T-cell (primary cell): ENCODE data around the gene DAPK1. TPM values are rescaled to one million over a fixed set of nuclear protein-coding genes. Genes with fewer than 3 reads are reported as not detected.

Experiments used
- ATAC-seq, 4 experiments: fragments of 200-7000 bp in 3 of 4; fragments of 150-1000 bp in 1 of 4; cut with Tn5 transposase; replicated peaks in 1 of 4; 1 replicate in 3 of 4; 2 replicates in 1 of 4; pipeline ENCODE4 v1.10.0; 2021; ENCODE audit warnings: moderate library complexity in 3 of 4, mild to moderate bottlenecking in 2 of 4, moderate number of reproducible peaks in 1 of 4
- CTCF ChIA-PET, 2 donors: fragments of 300-600 bp; sonication (Branson Sonifier 250); formaldehyde crosslinking; loops; one replicate each; lab custom pipeline; 2022; ENCODE audit warnings: antibody characterized with exemption in 2 of 2; lab: Charles Lee
- POLR2A ChIA-PET, 2 donors: fragments of 300-600 bp; sonication (Branson Sonifier 250); formaldehyde crosslinking; loops; one replicate each; lab custom pipeline; 2022; ENCODE audit warnings: antibody characterized with exemption in 2 of 2; lab: Charles Lee
- DNase-seq, 35 experiments: peaks; one replicate each; pipeline versions ENCODE4 v3.0.0 to v3.0.0-alpha.2; 2013 to 2023
- H3K27ac ChIP-seq: one replicate; pipeline ENCODE4 v1.5.1; 2013; ENCODE audit warnings: low read length
- H3K27me3 ChIP-seq, 2 experiments: replicated peaks in 1 of 2; 1 replicate in 1 of 2; 2 replicates in 1 of 2; pipeline versions ENCODE4 v1.6.1 to v1.7.0; 2013; ENCODE audit warnings: low read length in 1 of 2, mixed read lengths in 1 of 2; ENCODE audit not compliant: control insufficient read depth in 2 of 2, insufficient read depth in 2 of 2; ENCODE audit errors: extremely low read depth in 1 of 2
- H3K36me3 ChIP-seq, 2 donors: 1 replicate in 1 of 2; 2 replicates in 1 of 2; pipeline versions ENCODE4 v1.6.1 to v1.7.0; 2013; ENCODE audit warnings: low read length in 1 of 2; ENCODE audit not compliant: control insufficient read depth in 2 of 2, insufficient read depth in 1 of 2; ENCODE audit errors: extremely low read depth in 1 of 2
- H3K4me1 ChIP-seq, 2 experiments: 1 replicate in 1 of 2; 2 replicates in 1 of 2; pipeline versions ENCODE4 v1.6.1 to v1.7.0; 2013; ENCODE audit warnings: low read length in 2 of 2, mixed read lengths in 1 of 2; ENCODE audit not compliant: insufficient read depth in 2 of 2, control insufficient read depth in 1 of 2; ENCODE audit errors: extremely low read depth in 1 of 2
- H3K4me3 ChIP-seq, 2 donors: 1 replicate in 1 of 2; 2 replicates in 1 of 2; pipeline versions ENCODE4 v1.5.1 to v1.7.0; 2013; ENCODE audit warnings: mild to moderate bottlenecking in 2 of 2, low read length in 1 of 2, moderate library complexity in 1 of 2; ENCODE audit not compliant: control insufficient read depth in 1 of 2; ENCODE audit errors: extremely low read depth in 1 of 2
- H3K9me3 ChIP-seq: 2 replicates; pipeline ENCODE4 v1.7.0; 2013
- H3K27ac Mint-ChIP-seq, 2 donors: one replicate each; pipeline ENCODE4 v1.8.0; 2020 to 2021; ENCODE audit warnings: mild to moderate bottlenecking in 2 of 2, mixed read lengths in 2 of 2
- H3K27me3 Mint-ChIP-seq, 2 donors: one replicate each; pipeline ENCODE4 v1.8.0; 2021 to 2022; ENCODE audit warnings: mixed read lengths in 2 of 2
- H3K36me3 Mint-ChIP-seq: one replicate; pipeline ENCODE4 v1.8.0; 2021; ENCODE audit warnings: mixed read lengths
- H3K4me1 Mint-ChIP-seq, 3 donors: one replicate each; pipeline ENCODE4 v1.8.0; 2020 to 2022; ENCODE audit warnings: mixed read lengths in 3 of 3, mild to moderate bottlenecking in 1 of 3
- H3K4me3 Mint-ChIP-seq, 3 donors: one replicate each; pipeline ENCODE4 v1.8.0; 2020 to 2022; ENCODE audit warnings: mild to moderate bottlenecking in 3 of 3, mixed read lengths in 3 of 3, moderate library complexity in 3 of 3
- H3K9me3 Mint-ChIP-seq, 3 donors: one replicate each; pipeline ENCODE4 v1.8.0; 2020 to 2022; ENCODE audit warnings: mixed read lengths in 3 of 3
- WGBS: methylation state at CpG from one replicate; pipeline ENCODE4 v1.1.5; 2013; ENCODE audit warnings: missing lambda C conversion rate; ENCODE audit not compliant: insufficient coverage; 5-methylcytosine and 5-hydroxymethylcytosine counted together
- total RNA-seq, 35 experiments: library from RNA in 6 of 35; stranded (reverse) in 6 of 35; fragments of 120-200 nt in 1 of 35; gene quantifications; one replicate each; pipeline versions ENCODE4 v1.2.1 to v1.2.4 and lab custom pipeline; 2013 to 2026

DAPK1 gene
- 1 to 10 TPM; 1.7 to 4.2 (median 2.8) TPM for total RNA-seq
- 0.90 TPM for total RNA-seq (2013)
- total RNA-seq (lab: John Stamatoyannopoulos, UW): 0.73 to 29.2 (median 3.2) reads per million in 29 experiments

GRCh38 chr9:87497604-87498045 is at the start of gene DAPK1:
Gene DAPK1, plus strand, starts transcription at chr9:87497867. Its CDS starts 1,211 bp downstream, at chr9:87499078.
- no peaks in the 10 kb centered on the region for H3K36me3 Mint-ChIP-seq
- H3K27me3 ChIP-seq: peaks cover 0 to 31% of the 10 kb centered on the region in 2 experiments
- peak within 1 kb of the TSS; percentile 13 to 63 (median 58) for H3K4me3 Mint-ChIP-seq
- ChIA-PET POLR2A (no interaction called here), CTCF (no interaction called here)
- peak within 1 kb of the TSS; percentile 7 to 88 for H3K4me3 ChIP-seq
- H3K36me3 ChIP-seq: no peaks in the 10 kb centered on the region
- ATAC-seq (peak in 3 of 4 experiments; percentile 18 to 38 (median 35)), DNase-seq (peak in 2 of 35 experiments; percentile 3 to 21)
- H3K27me3 Mint-ChIP-seq: peaks cover 43 to 45% of the 10 kb centered on the region in 2 donors
- no peaks in the 10 kb centered on the region for H3K9me3 ChIP-seq
- no peak within 1 kb of the TSS for H3K27ac Mint-ChIP-seq
- H3K27ac ChIP-seq: no peak within 1 kb of the TSS
- peaks cover 7 to 8% (median 8%) of the 10 kb centered on the region in 3 donors for H3K4me1 Mint-ChIP-seq
- H3K4me1 ChIP-seq: peaks cover 2 to 19% of the 10 kb centered on the region in 2 experiments
- under 1% methylated on average over 46 of the region's 55 CpGs for WGBS
- H3K9me3 Mint-ChIP-seq: no peaks in the 10 kb centered on the region

GRCh38 chr9:87451149-87451548 is 46.5 kb upstream of the DAPK1 start:
- ChIA-PET POLR2A (no interaction called here), CTCF (no interaction called here)
- H3K27me3 Mint-ChIP-seq: peaks cover 0 to 4% of the 10 kb centered on the region in 2 donors

GRCh38 chr9:87455407-87455806 is 42.3 kb upstream of the DAPK1 start:
- H3K27me3 Mint-ChIP-seq: peaks cover 0 to 8% of the 10 kb centered on the region in 2 donors
- no peak overlapping the region for H3K4me3 ChIP-seq
- H3K4me3 Mint-ChIP-seq: no peak overlapping the region
- H3K27ac Mint-ChIP-seq: no peak overlapping the region
- WGBS: 57% methylated on average over 1 of the region's 1 CpG
- H3K4me1 Mint-ChIP-seq: no peaks in the 10 kb centered on the region
- no peaks in the 10 kb centered on the region for H3K36me3 Mint-ChIP-seq
- ATAC-seq (no peak), DNase-seq (no peak)
- CTCF ChIA-PET: no interaction called here
- H3K27ac ChIP-seq: no peak overlapping the region
- no peaks in the 10 kb centered on the region for H3K4me1 ChIP-seq
- H3K36me3 ChIP-seq: no peaks in the 10 kb centered on the region
- POLR2A ChIA-PET: interaction anchor here in 1 of 2 donors (0.6 kb wide), 1 partner anchor 1006 kb away, joined by 3 read pairs; no protein-coding TSS in a partner anchor
- H3K9me3 Mint-ChIP-seq: peaks cover 0 to 20% (median 2%) of the 10 kb centered on the region in 3 donors
- H3K27me3 ChIP-seq: peaks cover 0 to 5% of the 10 kb centered on the region in 2 experiments
- no peaks in the 10 kb centered on the region for H3K9me3 ChIP-seq

More at GRCh38 chr9:87451149-87451548, 46.5 kb upstream of the DAPK1 start:
- Histone ChIP-seq H3K27ac (no peak overlapping the region), H3K9me3 (no peaks in the 10 kb centered on the region), H3K27me3 (peaks cover 0 to 5% of the 10 kb centered on the region in 2 experiments), H3K36me3 (no peaks in the 10 kb centered on the region), H3K4me3 (no peak overlapping the region), H3K4me1 (no peaks in the 10 kb centered on the region)
- no peak overlapping the region for H3K27ac Mint-ChIP-seq
- no peak for ATAC-seq
- WGBS: 50% methylated on average over 1 of the region's 6 CpGs
- H3K36me3 Mint-ChIP-seq: no peaks in the 10 kb centered on the region
- DNase-seq: no peak
- H3K9me3 Mint-ChIP-seq: peaks cover 0 to 11% (median 2%) of the 10 kb centered on the region in 3 donors
- peaks cover 0 to 5% (median 3%) of the 10 kb centered on the region in 3 donors for H3K4me1 Mint-ChIP-seq
- H3K4me3 Mint-ChIP-seq: no peak overlapping the region

- Histone ChIP-seq H3K4me1 (no peaks in the 10 kb centered on the region), H3K4me3 (no peak overlapping the region), H3K27me3 (no peaks in the 10 kb centered on the region), H3K9me3 (no peaks in the 10 kb centered on the region), H3K27ac (no peak overlapping the region), H3K36me3 (no peaks in the 10 kb centered on the region)
- Mint-ChIP-seq H3K9me3 (peaks cover 0 to 8% (median 0%) of the 10 kb centered on the region in 3 donors), H3K4me3 (no peak overlapping the region), H3K27ac (no peak overlapping the region), H3K27me3 (peaks cover 0 to 4% of the 10 kb centered on the region in 2 donors), H3K36me3 (no peaks in the 10 kb centered on the region), H3K4me1 (peaks cover 0 to 2% (median 0%) of the 10 kb centered on the region in 3 donors)
- ChIA-PET CTCF (no interaction called here), POLR2A (no interaction called here)
- no peak for ATAC-seq
- no CpG with 5 or more reads among the region's 4 CpGs for WGBS
- no peak for DNase-seq
Observed at GRCh38 chr9:87461256-87461655, 36.4 kb upstream of the DAPK1 start.

GRCh38 chr9:87464110-87464991 is 33.3 kb upstream of the DAPK1 start:
- H3K4me1 ChIP-seq: no peaks in the 10 kb centered on the region
- no peak overlapping the region for H3K4me3 ChIP-seq
- POLR2A ChIA-PET: interaction anchor here in 1 of 2 donors (0.6 kb wide), 1 partner anchor 97 kb away, joined by 3 read pairs; no protein-coding TSS in a partner anchor
- ATAC-seq: no peak
- no peak for DNase-seq
- Mint-ChIP-seq H3K27me3 (no peaks in the 10 kb centered on the region), H3K9me3 (no peaks in the 10 kb centered on the region), H3K4me3 (no peak overlapping the region), H3K4me1 (peaks cover 0 to 2% (median 0%) of the 10 kb centered on the region in 3 donors), H3K36me3 (no peaks in the 10 kb centered on the region), H3K27ac (no peak overlapping the region)
- no peak overlapping the region for H3K27ac ChIP-seq
- no CpG with 5 or more reads among the region's 7 CpGs for WGBS
- CTCF ChIA-PET: no interaction called here
- no peaks in the 10 kb centered on the region for H3K27me3 ChIP-seq
- no peaks in the 10 kb centered on the region for H3K36me3 ChIP-seq
- no peaks in the 10 kb centered on the region for H3K9me3 ChIP-seq

- ATAC-seq (no peak), DNase-seq (no peak)
- Histone ChIP-seq H3K9me3 (no peaks in the 10 kb centered on the region), H3K36me3 (no peaks in the 10 kb centered on the region), H3K4me3 (no peak overlapping the region), H3K4me1 (no peaks in the 10 kb centered on the region), H3K27ac (no peak overlapping the region), H3K27me3 (no peaks in the 10 kb centered on the region)
- Mint-ChIP-seq H3K27me3 (no peaks in the 10 kb centered on the region), H3K27ac (no peak overlapping the region), H3K4me3 (no peak overlapping the region), H3K9me3 (no peaks in the 10 kb centered on the region), H3K4me1 (peaks cover 0 to 2% (median 0%) of the 10 kb centered on the region in 3 donors), H3K36me3 (no peaks in the 10 kb centered on the region)
- POLR2A ChIA-PET: interaction anchor here in 1 of 2 donors (0.6 kb wide), 1 partner anchor 98 kb away, joined by 3 read pairs; no protein-coding TSS in a partner anchor
- CTCF ChIA-PET: no interaction called here
- no CpG with 5 or more reads among the region's 1 CpG for WGBS
Observed at GRCh38 chr9:87464992-87465378, 32.7 kb upstream of the DAPK1 start.
